ENCODE data around the gene CASKIN1.

The CASKIN1 gene

GRCh38 chr16:2228161-2228824 is 31.9 kb upstream of the CASKIN1 start:
- H3K36me3 ChIP-seq (ENCODE audit: insufficient read depth, low read length): no peaks in the 10 kb centered on the region; the same call in 1 of the 2 replicates
- H3K9ac ChIP-seq (ENCODE audit: low read depth, low read length, poor library complexity, severe bottlenecking): no peak overlapping the region
- H3K4me3 ChIP-seq (ENCODE audit: low read length, poor library complexity, severe bottlenecking): no peak overlapping the region
- no peaks in the 10 kb centered on the region for H3K4me1 ChIP-seq (ENCODE audit: insufficient read depth, low read length, poor library complexity, severe bottlenecking)
- no peak overlapping the region for H3K4me2 ChIP-seq (ENCODE audit: low read depth, low read length, poor library complexity, severe bottlenecking)
- no peaks in the 10 kb centered on the region for H3K27me3 ChIP-seq (ENCODE audit: insufficient read depth, low read length, poor library complexity, severe bottlenecking)
- H2AFZ ChIP-seq (ENCODE audit: low read length): no peak overlapping the region
- H3F3A ChIP-seq (ENCODE audit: low read depth): no peaks in the 10 kb centered on the region
- no peaks in the 10 kb centered on the region for H3K9me2 ChIP-seq (replicated peaks; ENCODE audit: low read depth, low read length)
- no peaks in the 10 kb centered on the region for H3K9me3 ChIP-seq (ENCODE audit: insufficient read depth, low read depth, low read length)
- peaks cover 3% of the 10 kb centered on the region for H4K20me1 ChIP-seq (ENCODE audit: insufficient read depth, low read length, poor library complexity, severe bottlenecking)
- TF ChIP-seq CTCF (conservative IDR thresholded peaks at IDR 0.05; ENCODE audit: low read length): no peak
- no peak for TF ChIP-seq EZH2phosphoT487 (IDR thresholded peaks at IDR 0.05; ENCODE audit: borderline replicate concordance)
- H3K79me2 ChIP-seq (ENCODE audit: insufficient read depth, low read length): peaks cover 41% of the 10 kb centered on the region

- Histone ChIP-seq H3K79me2 (ENCODE audit: insufficient read depth, low read length) (peaks cover 41% of the 10 kb centered on the region), H4K20me1 (ENCODE audit: insufficient read depth, low read length, poor library complexity, severe bottlenecking) (peaks cover 3% of the 10 kb centered on the region), H3K9ac (ENCODE audit: low read depth, low read length, poor library complexity, severe bottlenecking) (no peak overlapping the region), H3K9me2 (replicated peaks; ENCODE audit: low read depth, low read length) (no peaks in the 10 kb centered on the region), H3K36me3 (ENCODE audit: insufficient read depth, low read length) (no peaks in the 10 kb centered on the region), H3F3A (ENCODE audit: low read depth) (no peaks in the 10 kb centered on the region), H3K4me3 (ENCODE audit: low read length, poor library complexity, severe bottlenecking) (no peak overlapping the region), H3K9me3 (ENCODE audit: insufficient read depth, low read depth, low read length) (no peaks in the 10 kb centered on the region), H2AFZ (ENCODE audit: low read length) (no peak overlapping the region), H3K4me2 (ENCODE audit: low read depth, low read length, poor library complexity, severe bottlenecking) (peak overlapping the region; percentile 79), H3K4me1 (ENCODE audit: insufficient read depth, low read length, poor library complexity, severe bottlenecking) (no peaks in the 10 kb centered on the region), H3K27me3 (ENCODE audit: insufficient read depth, low read length, poor library complexity, severe bottlenecking) (no peaks in the 10 kb centered on the region)
- TF ChIP-seq EZH2phosphoT487 (IDR thresholded peaks at IDR 0.05; ENCODE audit: borderline replicate concordance) (no peak), CTCF (conservative IDR thresholded peaks at IDR 0.05; ENCODE audit: low read length) (no peak)
These were observed 30.5 kb upstream of the CASKIN1 start for GRCh38 chr16:2226918-2227317.

GRCh38 chr16:2226245-2226793 is 29.9 kb upstream of the CASKIN1 start:
- H3K4me2 ChIP-seq (ENCODE audit: low read depth, low read length, poor library complexity, severe bottlenecking): peak overlapping the region; percentile 79

More at GRCh38 chr16:2226245-2226793, 29.9 kb upstream of the CASKIN1 start:
- Histone ChIP-seq H3K27me3 (ENCODE audit: insufficient read depth, low read length, poor library complexity, severe bottlenecking) (no peaks in the 10 kb centered on the region), H3K4me3 (ENCODE audit: low read length, poor library complexity, severe bottlenecking) (peak overlapping the region; percentile 38), H3K9me3 (ENCODE audit: insufficient read depth, low read depth, low read length) (no peaks in the 10 kb centered on the region), H3K9me2 (replicated peaks; ENCODE audit: low read depth, low read length) (no peaks in the 10 kb centered on the region), H3K9ac (ENCODE audit: low read depth, low read length, poor library complexity, severe bottlenecking) (no peak overlapping the region), H3K4me1 (ENCODE audit: insufficient read depth, low read length, poor library complexity, severe bottlenecking) (no peaks in the 10 kb centered on the region), H3F3A (ENCODE audit: low read depth) (no peaks in the 10 kb centered on the region), H4K20me1 (ENCODE audit: insufficient read depth, low read length, poor library complexity, severe bottlenecking) (peaks cover 3% of the 10 kb centered on the region), H2AFZ (ENCODE audit: low read length) (no peak overlapping the region), H3K79me2 (ENCODE audit: insufficient read depth, low read length) (peaks cover 41% of the 10 kb centered on the region), H3K36me3 (ENCODE audit: insufficient read depth, low read length) (no peaks in the 10 kb centered on the region)
- no peak for TF ChIP-seq EZH2phosphoT487 (IDR thresholded peaks at IDR 0.05; ENCODE audit: borderline replicate concordance)
- TF ChIP-seq CTCF (conservative IDR thresholded peaks at IDR 0.05; ENCODE audit: low read length): no peak
